NK-92 (cell line): ENCODE data around the gene SLC35D1.

Source experiments
- DNase-seq: peaks from one replicate; lab custom pipeline; 2025; ENCODE audit not compliant: unreplicated experiment; lab: John Stamatoyannopoulos, UW

Gene SLC35D1

DNA sequence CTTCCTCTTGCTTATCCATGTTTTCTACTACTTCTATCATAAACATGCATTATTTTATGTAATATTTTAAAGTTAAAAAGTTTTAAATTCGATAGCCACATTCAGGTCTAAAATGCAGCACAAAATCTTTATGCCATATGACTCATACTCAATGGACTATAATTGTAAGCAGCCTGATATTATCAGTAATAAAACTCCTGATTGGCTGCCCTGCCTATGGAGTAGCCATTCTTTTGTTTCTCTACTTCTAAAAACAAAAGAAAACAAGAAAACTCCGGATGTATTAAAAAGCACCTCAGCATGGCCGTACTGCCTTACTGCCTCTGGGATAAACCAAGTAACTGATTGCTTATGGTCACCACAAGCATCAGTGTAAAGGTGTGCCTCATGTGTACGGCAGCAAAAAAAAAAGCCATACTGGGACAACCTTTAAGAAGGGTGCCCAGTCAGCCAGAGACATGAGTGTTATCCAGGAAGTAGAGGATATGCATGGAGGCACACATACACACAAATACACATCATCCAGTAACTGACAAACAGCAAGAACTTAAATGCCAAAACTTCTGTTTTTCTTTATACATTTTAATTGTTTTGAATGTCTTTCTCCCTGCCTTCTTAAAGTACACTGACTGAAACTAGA is 9.2 kb downstream of the SLC35D1 start:
- no peak for DNase-seq

DNA sequence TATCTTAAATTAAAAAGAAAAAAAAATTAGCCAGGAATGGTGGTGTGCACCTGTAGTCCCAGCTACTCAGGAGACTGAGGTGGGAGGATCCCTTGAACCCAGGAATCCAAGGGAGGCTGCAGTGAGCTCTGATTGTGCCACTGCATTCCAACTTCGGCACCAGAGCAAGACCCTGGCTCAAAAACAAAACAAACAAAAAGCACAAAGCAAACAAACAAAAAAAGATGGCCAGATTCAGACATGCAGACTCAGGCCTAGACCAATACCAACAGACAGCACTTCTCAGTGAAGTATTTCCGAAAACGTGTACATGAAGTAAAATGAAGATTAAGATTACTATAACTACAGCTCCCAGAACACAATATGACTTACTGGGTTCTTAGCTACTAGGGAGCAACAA is 10.6 kb downstream of the SLC35D1 start:
- DNase-seq = no peak

DNA sequence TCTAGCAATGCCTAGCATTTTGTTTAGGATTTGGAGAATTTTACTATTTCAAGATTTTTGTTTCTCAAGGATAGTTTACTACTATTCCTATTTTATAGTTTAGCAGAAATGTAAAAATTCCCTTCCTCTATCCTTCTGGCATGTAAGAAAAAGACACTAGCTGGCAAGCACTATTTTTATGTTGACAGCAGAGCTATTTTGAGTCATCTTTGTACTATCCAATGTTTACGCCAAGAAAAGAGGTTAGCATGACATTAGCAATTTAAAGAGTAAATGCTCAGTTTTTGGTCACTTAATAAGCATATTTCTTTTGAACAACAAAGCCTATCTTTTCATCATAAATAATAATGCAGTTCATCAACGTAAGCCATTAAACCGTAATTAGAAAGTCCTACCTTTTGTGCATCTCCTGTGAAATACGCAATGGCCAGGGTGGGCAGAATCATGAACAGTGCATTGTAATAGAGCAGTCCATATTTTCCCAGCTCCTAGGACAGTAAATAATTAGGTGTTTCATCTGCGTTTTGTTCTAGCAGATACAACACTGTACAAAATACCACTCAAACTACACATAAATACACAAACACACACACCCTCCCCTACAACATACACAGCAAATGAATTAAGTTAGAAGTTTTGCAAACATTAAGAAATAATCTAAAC is 12.0 kb downstream of the SLC35D1 start:
- DNase-seq = no peak

DNA sequence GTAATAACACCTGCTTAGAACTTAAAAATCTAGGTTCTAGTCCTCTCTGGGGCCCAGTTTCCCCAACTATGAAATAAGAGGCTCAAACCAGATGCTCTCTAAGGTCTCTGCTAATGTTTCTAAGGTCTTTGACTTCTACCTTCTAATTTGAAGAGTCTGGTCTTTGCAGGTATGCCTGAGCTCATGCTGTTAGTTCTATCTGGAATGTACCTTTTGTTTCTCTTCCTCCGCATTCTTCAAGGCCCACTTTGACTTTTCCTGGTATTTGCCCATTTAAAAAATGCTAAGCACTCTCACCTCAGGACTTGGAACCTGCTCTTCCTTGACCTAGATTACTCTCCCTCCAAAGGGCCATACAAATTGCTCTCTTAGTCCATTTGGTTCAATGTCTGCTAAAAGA is 13.5 kb downstream of the SLC35D1 start:
- DNase-seq = no peak

DNA sequence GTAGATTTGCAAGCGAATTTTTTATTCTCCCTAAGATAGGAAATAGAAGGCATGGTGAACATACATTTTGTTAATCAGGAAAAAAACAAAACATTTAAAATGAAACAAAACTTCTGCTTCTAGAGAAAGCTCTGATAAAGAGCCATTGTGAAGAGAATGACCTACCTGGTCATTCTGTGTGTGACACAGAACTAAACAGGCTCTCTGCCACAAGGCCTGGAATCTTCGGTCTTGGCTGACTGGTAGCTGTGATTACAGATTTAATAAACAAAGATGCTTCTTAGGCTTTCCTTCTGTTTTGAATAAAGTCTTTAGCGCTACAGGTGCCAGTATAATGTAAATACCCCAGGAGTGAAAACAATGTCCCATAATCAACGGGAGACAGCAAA is 22.1 kb downstream of the SLC35D1 start:
- no peak for DNase-seq

DNA sequence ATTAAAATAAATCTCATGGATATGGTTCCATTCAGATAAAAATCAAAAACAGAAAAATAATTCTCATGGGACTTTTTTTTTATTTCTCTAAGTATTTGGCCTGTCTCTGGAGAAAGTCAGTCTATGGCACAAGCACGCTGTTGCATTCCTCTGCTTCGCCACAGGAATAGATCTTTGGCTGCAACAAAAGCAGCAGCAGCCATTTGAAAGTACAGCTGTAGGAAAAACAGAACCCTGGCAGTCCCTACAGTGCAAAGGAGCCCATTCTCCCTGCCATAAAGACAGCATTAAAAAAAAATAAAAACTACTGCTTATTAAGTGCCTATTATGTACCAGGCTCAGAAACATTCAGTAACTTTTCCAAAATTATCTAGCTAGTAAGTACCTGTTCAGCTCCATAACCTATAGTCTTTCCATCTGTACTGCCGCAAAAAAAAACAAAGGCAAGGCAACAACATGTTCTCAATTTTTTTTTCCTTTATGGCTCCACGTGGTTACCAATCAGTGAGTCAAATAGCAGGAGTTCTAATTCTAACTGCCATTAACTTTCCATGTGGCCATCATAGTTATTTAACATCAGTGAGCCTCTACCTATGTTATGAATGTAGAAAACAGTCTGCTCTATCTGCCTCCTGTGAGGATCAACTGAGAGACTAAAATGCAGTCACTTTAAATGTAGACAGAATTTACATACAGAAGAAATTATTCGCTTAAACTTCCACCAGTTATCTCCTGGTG is 22.7 kb downstream of the SLC35D1 start:
- no peak for DNase-seq

DNA sequence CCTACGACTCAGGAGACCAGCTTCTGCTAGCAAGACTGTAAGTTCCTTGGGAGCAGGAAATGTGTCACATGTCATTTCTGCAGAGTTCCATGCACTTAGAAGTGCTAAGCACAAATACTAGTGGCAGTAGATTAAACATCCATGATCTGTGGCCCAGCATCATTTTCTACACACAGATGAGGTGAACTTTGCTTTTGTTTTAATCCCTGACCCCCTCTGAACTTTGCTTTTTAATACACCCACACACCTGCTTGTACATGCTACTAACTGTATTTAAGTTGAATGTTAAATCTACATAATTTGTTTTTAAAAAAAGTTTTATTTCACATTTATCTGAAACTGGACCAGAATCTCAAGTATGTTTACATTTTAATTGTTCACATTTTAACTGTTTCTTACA is 24.5 kb downstream of the SLC35D1 start:
- no peak for DNase-seq

DNA sequence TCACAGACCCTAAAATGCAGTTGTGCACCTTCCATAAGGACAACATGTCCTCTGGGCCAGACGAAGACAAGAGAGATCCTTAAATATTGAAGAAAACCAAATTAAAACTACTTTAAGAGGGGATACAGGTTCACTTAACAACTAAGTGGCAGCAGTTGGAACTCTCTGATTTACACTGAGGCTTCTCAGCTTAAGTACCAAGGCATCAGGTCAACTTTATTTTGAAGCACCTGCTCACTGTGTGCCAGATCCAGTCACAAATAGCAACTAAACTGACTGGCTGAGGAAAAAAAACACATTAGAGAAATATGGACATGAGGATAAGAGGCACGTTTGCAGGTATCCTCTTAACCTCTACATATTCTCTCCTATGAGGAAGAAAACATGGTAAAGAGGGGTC is 33.2 kb downstream of the SLC35D1 start:
- DNase-seq = no peak

DNA sequence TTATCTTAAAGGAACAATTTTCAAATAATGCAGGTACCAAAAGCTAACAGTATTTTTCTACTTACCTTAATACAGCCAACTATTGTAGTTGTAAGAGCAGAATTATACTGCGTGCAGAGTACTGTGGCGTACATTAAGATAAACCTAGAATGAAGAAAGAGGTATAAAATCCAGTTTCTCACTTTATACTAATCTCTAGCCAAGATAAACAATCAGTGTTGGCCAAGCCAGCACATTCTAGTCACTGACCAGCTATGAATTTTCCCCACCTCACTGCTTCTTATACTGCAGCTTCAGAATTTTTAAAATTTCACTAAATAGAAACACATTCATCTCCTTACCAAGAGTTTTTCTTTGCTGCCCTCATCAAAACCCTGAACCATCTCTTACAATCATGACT is 33.6 kb downstream of the SLC35D1 start:
- DNase-seq = no peak

DNA sequence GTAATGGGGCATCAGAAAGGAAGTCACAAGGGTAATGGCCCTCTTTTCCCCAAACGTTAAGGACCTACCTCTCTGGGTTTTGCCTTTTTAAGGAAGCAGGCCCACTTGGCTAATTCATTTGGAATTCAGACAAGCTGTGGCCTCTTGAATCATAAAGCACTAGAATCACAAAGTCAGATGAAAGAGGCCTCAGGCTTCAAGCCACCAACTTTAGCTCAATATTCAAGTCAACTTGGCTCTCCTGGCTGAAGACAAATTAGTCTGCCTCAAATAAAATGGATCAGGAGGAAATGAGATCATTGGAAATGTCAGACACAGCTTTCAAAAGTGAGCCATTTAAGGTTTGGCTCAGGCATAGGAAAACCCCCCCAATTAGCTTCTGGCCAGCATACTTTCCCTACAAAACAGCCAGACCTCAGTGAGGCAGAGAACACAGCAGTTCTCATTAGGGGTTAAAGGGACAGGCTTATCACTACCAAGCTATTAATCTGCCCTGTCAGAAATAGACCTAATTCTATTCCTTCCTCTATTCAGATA is 34.3 kb downstream of the SLC35D1 start:
- no peak for DNase-seq

DNA sequence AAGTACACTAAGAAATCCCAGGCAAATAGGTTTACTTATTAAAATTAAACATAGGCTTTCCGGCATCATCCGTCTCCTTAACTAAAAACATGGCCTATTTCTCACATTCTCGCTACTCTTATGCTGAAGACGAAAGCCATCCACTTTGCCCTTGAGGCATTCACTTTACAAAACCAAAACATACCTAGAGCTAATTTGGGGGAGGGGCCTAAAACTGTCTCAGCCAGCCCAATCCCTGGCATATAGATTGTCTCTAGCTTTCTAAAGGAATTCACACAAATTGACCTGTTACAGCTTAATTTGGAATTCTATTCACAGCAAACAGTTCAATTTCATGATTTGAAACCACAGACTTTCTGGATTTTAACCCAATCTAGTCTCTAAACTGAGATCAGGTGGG is 34.8 kb downstream of the SLC35D1 start:
- no peak for DNase-seq

DNA sequence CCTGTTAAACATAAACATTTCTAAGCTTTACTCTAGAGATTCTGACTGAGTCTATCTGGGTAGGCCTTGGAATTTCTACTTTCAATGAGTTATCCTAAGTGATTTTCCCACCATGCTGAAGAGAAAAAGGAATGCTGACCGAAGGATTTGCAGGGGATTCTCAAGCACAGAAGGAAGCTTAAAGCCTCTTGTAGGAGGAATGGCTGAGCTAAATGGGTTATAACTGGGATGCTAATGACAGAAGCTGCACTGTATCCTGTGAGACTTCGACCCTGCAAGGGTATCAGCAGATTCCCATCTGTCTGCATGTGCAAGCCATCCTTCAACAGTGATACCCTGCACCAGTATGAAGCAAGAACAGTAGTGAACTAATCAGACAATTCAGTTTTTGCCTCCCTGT is 35.4 kb downstream of the SLC35D1 start:
- no peak for DNase-seq

DNA sequence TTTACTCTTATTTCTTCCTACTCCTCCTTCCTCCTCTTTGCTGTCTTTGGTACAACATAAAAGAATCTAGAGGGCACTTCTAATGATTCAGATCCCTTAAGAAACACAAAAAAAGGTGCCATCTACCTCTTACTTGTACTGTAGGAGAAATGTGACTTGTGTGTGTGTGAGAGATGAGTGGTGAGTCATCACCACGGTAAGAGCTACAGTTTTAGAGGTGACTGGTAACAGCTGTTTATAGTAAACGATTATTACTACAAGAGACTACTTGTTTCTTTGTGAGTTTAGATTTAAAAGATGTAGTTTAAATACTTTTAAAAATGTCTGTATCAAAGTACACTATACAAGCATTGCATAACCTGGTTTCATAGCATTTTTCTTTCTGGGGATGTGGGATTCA is 40.4 kb downstream of the SLC35D1 start:
- DNase-seq = no peak

DNA sequence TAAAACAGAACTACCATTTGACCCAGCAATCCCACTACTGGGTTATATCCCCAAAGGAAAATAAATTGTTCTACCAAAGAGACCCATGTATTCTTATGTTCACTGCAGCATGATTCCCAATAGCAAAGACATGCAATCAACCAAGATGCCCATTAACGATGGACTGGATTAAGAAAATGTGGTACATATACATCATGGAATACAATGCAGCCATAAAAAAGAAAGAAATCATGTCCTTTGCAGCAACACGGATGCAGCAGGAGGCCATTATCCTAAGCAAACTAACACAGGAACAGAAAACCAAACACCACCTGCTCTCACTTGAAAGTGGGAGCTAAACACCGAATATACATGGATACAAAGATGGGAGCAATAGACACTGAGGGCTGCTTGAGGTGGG is 44.2 kb downstream of the SLC35D1 start:
- DNase-seq = no peak

DNA sequence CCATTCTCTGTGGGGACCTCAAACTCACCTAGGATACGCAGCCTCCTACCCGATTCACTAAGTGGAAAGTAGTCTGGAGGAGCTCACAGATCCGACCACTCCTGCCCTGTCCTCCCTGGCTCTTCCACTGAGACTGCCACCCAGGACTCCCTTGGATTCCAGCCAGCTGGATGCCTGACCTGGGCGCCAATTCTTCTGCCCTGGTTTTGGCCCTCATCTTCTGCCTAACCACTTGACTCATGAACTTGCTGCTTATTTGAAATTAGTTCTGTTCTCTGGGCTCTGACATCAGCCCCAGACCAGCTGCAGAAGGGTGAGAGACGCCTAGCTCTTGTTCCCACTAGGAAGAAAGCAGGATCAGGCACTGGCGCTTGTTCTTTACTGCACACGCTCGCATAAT is 48.9 kb downstream of the SLC35D1 start:
- DNase-seq = no peak

DNA sequence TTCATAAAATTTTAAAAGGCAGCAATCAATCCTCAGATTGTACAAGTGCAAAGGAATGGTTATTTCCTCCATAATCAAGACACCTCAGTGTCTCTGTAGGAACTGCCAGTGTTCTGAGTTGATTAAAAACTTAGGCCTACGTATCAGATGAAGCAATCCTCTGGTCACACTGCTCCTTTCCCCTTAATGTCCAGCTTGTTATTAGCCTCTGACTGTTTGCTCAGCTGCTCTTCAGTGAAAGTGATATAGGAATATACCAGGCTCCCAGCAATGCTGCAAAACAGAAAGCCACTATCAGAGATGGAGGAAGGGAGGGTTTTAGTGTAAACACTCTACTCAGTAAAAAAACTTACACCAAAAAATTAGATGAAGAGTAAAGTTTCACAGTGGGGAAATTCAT is 49.8 kb downstream of the SLC35D1 start:
- no peak for DNase-seq

DNA sequence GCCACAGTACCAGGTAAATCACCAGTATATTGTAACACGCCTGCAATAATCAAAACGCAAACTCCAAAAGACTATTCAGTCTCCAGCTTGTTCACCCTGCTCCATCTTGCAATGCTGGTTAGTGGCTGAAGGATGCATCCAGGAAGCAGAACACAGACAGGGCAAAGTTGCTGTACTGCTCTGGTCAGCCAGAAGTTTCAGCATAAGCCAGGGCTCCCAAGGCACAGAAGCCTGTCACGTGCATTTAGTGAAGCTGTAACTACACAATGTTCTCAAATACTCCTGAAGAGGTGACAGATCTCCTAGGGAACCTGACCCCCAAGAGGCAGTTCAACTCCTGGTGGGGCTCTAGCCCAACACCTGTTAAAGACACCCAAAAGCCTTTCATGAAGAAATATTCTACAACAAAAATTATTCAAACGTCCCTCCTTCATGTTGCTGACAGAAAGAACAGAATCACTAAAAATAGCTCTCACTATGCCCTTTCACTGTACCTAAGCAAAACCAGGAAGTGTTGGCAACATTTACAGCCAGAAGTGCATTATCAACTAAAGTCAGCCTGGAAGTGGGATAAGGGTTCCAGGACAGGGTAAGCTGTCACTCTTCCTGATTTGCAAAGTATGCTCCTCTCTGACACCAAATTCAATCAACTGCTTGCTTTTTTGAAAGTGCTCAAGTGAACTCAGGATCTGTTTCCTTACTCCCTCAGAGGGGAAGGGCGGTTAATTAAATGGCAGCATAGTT is 52.1 kb downstream of the SLC35D1 start:
- no peak for DNase-seq

DNA sequence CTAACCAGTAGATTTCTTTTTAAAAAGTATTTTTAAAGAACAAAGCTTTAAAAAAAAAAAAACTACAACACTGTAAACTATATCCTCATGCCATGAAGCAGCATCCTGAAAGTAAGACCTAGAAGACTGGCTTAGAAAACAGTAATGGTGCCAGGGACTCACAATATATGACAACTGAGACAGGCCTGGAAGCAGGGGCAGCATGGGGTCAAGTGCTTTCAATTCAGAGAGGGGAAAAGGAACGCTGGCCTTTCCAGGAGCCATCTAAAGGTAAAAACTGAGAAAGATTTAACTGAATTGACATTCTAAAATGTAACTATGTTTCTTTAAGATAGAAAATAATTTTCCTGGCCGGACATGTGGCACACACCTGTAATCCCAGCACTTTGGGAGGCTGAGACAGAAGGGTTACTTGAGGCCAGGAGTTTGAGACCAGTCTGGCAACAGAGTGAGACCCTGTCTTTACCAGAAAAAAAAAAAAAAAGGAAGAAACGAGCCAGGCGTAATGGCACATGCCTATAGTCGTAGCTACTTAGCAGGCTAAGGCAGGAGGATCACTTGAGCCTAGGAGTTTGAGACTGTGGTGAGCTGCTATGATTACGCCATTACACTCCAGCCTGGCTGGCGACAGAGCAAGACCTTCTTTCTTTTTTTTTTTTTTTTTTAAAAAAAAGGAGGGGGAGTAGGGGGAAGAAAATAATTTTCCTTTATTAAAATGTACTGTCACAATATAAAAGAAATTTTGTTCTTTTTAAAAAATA is 54.1 kb downstream of the SLC35D1 start:
- no peak for DNase-seq

DNA sequence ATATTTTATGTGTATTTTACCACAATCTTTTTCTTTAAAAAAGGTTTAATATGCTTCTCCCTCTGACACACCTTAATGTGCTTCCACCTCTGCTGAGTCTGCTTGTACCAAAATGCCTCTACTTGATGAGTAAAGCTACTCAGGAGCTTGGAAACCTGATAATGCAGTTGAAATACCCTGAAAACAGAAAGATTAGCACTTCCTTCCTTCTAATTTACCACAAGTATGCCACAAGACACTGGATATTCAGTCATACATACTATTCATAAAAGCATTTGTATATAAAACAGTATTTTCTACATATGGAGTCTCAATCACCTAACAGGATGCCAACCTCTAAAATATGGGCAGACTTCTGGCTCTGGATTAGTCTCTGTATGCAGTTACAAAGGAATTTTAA is 55.0 kb downstream of the SLC35D1 start:
- DNase-seq = no peak

DNA sequence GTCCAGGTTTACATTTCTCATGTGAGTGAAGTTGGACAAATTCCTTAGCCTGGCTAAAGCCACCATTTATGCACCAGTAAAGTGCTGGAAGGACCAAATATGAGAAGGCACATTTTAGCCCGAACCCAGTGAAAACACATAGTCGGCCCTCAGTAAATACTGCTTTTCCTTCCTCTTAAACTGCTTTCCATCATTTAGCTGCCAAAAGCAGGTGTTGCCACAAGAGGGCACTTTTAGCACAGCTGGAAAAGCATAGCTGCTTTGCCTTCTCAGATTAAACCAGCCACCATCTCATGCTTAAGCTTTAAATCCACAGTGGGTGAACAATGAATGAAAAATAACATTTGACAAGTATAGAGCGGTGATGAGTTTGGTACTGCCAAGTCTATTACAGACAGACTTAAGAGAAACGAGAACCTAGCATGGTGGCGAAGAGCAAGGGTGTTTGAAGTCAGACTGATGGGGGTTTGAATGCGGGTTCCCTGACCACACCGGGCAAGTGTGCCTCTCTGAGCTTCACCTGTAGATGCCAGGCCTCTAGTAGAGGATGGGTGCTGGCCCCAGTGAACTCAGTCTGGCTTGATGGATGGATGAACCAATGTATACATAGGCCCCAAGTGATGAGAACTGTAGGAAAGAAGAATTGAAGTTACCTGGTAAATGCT is 57.8 kb downstream of the SLC35D1 start:
- DNase-seq = no peak
